Esophagus squamous epithelium (tissue), 5 donors: ENCODE measurements around the gene KLHDC8B. TPM values are rescaled to one million over a fixed set of nuclear protein-coding genes. Genes with fewer than 3 reads are reported as not detected.

ENCODE experiments used
- DNase-seq: peaks from one replicate; lab custom pipeline; 2025; lab: John Stamatoyannopoulos, UW
- H3K27ac ChIP-seq, 4 donors: fragments of 200-600 bp; sonication (generic); one replicate each; pipeline ENCODE4 v1.5.1; 2016 to 2019; ENCODE audit warnings: mild to moderate bottlenecking in 1 of 4
- H3K27me3 ChIP-seq, 4 donors: fragments of 200-600 bp; sonication (generic); 1 replicate in 3 of 4; 2 replicates in 1 of 4; pipeline versions ENCODE4 v1.5.1 to v1.6.0; 2017 to 2021; ENCODE audit warnings: antibody characterized with exemption in 1 of 4
- H3K36me3 ChIP-seq, 3 donors: fragments of 200-600 bp; sonication (generic); one replicate each; pipeline ENCODE4 v1.5.1; 2016 to 2019
- H3K4me1 ChIP-seq, 3 donors: fragments of 200-600 bp; sonication (generic); one replicate each; pipeline ENCODE4 v1.5.1; 2017 to 2019
- H3K4me3 ChIP-seq, 4 donors: fragments of 200-600 bp; sonication (generic); 1 replicate in 3 of 4; 2 replicates in 1 of 4; pipeline ENCODE4 v1.5.1; 2016 to 2019; ENCODE audit warnings: mild to moderate bottlenecking in 2 of 4, moderate library complexity in 1 of 4
- H3K9me3 ChIP-seq, 3 donors: fragments of 200-600 bp; sonication (generic); one replicate each; pipeline ENCODE4 v1.5.1; 2016 to 2019
- CTCF ChIP-seq, 6 experiments: fragments of 450-650 bp in 4 of 6; fragments of 200-600 bp in 2 of 6; sonication (generic) in 2 of 6; IDR thresholded peaks; one replicate each; pipeline ENCODE4 v1.5.1; 2016 to 2019; ENCODE audit warnings: antibody characterized with exemption in 6 of 6, mild to moderate bottlenecking in 4 of 6, moderate library complexity in 4 of 6
- POLR2A ChIP-seq, 4 donors: fragments of 450-650 bp; IDR thresholded peaks; one replicate each; pipeline ENCODE4 v1.6.1; 2017; ENCODE audit warnings: antibody characterized with exemption in 4 of 4, mild to moderate bottlenecking in 4 of 4, moderate library complexity in 3 of 4
- WGBS, 2 donors: methylation state at CpG; one replicate each; pipeline ENCODE4 v1.1.5; 2018; 5-methylcytosine and 5-hydroxymethylcytosine counted together
- intact Hi-C: fragments of 100-400 bp; cut with DNase I; formaldehyde crosslinking; loops from one replicate; pipeline ENCODE4 v1.15.0; 2022
- total RNA-seq, 4 donors: library from RNA; depleted of rRNA; stranded (reverse); fragments of >200 nt; gene quantifications; one replicate each; pipeline ENCODE4 v1.1.0, GENCODE V29; 2016
- donor health status: DM: yes; HTN: yes; CAD: no.

KLHDC8B gene
- total RNA-seq, 4 donors from 2014 or later: 18.0 to 58.6 (median 46.3) TPM

- DNase-seq: no peak
- Histone ChIP-seq H3K27me3 (no peaks in the 10 kb centered on the region), H3K4me1 (peaks cover 25 to 51% (median 25%) of the 10 kb centered on the region in 3 donors), H3K4me3 (peak overlapping the region in 3 of 4 donors; percentile 80 to 96 (median 84)), H3K27ac (peak overlapping the region; percentile 86 to 96 (median 94)), H3K9me3 (no peaks in the 10 kb centered on the region), H3K36me3 (peaks cover 15 to 29% (median 17%) of the 10 kb centered on the region in 3 donors)
- intact Hi-C loops: loop anchor here (10.0 kb wide), 1 partner anchor 278 kb away; no protein-coding TSS in a partner anchor
- WGBS, 2 donors: 60 to 100% methylated on average over 1 to 4 of the region's 6 CpGs
- TF ChIP-seq CTCF (IDR thresholded peaks at IDR 0.05) (no peak), POLR2A (IDR thresholded peaks at IDR 0.05) (no peak)
Observed at GRCh38 chr3:49166752-49167556, 4.4 kb upstream of the KLHDC8B start.

DNA sequence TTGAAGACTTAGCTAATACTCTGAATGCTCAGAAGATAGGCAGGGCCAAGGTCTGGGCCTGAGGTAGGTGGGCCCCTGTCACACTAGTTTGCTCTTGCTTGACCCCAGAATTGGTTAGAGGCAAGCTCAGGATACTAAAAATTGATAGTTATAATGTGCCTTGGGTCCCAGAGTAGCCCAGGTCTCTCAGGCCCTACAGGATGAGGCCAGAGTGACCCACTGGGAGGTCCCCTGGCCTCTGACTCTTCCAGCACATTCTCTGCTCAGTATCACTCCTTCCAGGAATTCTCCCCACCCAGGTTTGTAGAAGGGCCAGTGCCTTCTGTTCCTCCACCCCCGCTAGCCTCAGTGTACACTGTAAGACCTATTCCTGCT lies 667 bp upstream of the KLHDC8B start:
- Histone ChIP-seq H3K4me1 (peaks cover 37 to 65% (median 39%) of the 10 kb centered on the region in 3 donors), H3K4me3 (peak overlapping the region; percentile 52 to 84 (median 80)), H3K27me3 (no peaks in the 10 kb centered on the region), H3K9me3 (no peaks in the 10 kb centered on the region), H3K36me3 (peaks cover 0 to 24% (median 10%) of the 10 kb centered on the region in 3 donors), H3K27ac (peak overlapping the region; percentile 84 to 94 (median 89))
- no peak for TF ChIP-seq CTCF (IDR thresholded peaks at IDR 0.05)
- TF ChIP-seq POLR2A (IDR thresholded peaks at IDR 0.05): no peak
- intact Hi-C loops: loop anchor here (10.0 kb wide), 2 partner anchors 104 to 164 kb away; partner anchors contain the start of gene C3orf62
- no peak for DNase-seq
- WGBS, 2 donors: no CpG with 5 or more reads among the region's 1 CpG

- TF ChIP-seq CTCF (IDR thresholded peaks at IDR 0.05): no peak
- no peak for TF ChIP-seq POLR2A (IDR thresholded peaks at IDR 0.05)
Observed at GRCh38 chr3:49171775-49172500, 540 bp downstream of the KLHDC8B start.

DNA sequence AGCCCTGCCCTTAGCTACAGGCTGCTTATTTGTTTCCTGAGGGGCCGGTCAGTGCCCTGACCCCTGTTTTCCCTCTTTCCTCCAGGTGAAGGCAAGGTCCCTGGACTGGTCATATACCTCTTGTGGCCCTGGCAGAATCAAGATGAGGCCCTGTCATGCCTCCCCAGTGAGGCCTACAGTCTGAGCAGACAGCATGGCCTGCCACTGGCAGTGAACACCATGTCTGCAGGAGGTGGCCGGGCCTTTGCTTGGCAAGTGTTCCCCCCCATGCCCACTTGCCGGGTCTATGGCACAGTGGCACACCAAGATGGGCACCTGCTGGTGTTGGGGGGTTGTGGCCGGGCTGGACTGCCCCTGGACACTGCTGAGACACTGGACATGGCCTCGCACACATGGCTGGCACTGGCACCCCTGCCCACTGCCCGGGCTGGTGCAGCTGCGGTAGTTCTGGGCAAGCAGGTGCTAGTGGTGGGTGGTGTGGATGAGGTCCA lies 1.2 kb downstream of the KLHDC8B start:
- no peaks in the 10 kb centered on the region for H3K27me3 ChIP-seq
- peak overlapping the region; percentile 84 to 94 (median 89) for H3K27ac ChIP-seq
- no peak for TF ChIP-seq POLR2A (IDR thresholded peaks at IDR 0.05)
- TF ChIP-seq CTCF (IDR thresholded peaks at IDR 0.05): no peak
- H3K4me3 ChIP-seq: peak overlapping the region; percentile 52 to 84 (median 80)
- peaks cover 31 to 56% (median 33%) of the 10 kb centered on the region in 3 donors for H3K4me1 ChIP-seq
- H3K36me3 ChIP-seq: peaks cover 0 to 43% (median 16%) of the 10 kb centered on the region in 3 donors
- intact Hi-C loops: loop anchor here (10.0 kb wide), 2 partner anchors 102 to 162 kb away; partner anchors contain the start of gene C3orf62
- no peak for DNase-seq
- H3K9me3 ChIP-seq: no peaks in the 10 kb centered on the region
- no CpG with 5 or more reads among the region's 7 CpGs for WGBS, 2 donors

More at GRCh38 chr3:49171775-49172500, 540 bp downstream of the KLHDC8B start:
- H3K36me3 ChIP-seq: peaks cover 0 to 37% (median 16%) of the 10 kb centered on the region in 3 donors
- H3K4me1 ChIP-seq: peaks cover 31 to 56% (median 33%) of the 10 kb centered on the region in 3 donors
- intact Hi-C loops: loop anchor here (10.0 kb wide), 2 partner anchors 103 to 163 kb away; partner anchors contain the start of gene C3orf62
- DNase-seq: no peak
- no peaks in the 10 kb centered on the region for H3K9me3 ChIP-seq
- 21 to 31% methylated on average over 4 of the region's 7 CpGs for WGBS, 2 donors
- peak overlapping the region; percentile 52 to 84 (median 80) for H3K4me3 ChIP-seq
- peak overlapping the region; percentile 84 to 94 (median 89) for H3K27ac ChIP-seq
- no peaks in the 10 kb centered on the region for H3K27me3 ChIP-seq
